Hepatocyte (in vitro differentiated cells): ENCODE results near the gene LRCH4.

Source experiments
- EZH2 ChIP-seq: fragments of 200-600 bp; sonication (generic); IDR thresholded peaks from 2 replicates; pipeline ENCODE4 v1.6.1; 2016; ENCODE audit warnings: antibody characterized with exemption, mild to moderate bottlenecking, borderline replicate concordance
- TF ChIP-seq, protein P1 (sequence below): fragments of 200-600 bp; sonication (generic); IDR thresholded peaks from 2 replicates; pipeline ENCODE4 v1.5.1; 2016; ENCODE audit warnings: antibody characterized with exemption, mild to moderate bottlenecking; ENCODE audit not compliant: poor library complexity

GRCh38 chr7:100559127-100559526 is 26.8 kb downstream of the LRCH4 start:
- TF ChIP-seq, protein P1, sequence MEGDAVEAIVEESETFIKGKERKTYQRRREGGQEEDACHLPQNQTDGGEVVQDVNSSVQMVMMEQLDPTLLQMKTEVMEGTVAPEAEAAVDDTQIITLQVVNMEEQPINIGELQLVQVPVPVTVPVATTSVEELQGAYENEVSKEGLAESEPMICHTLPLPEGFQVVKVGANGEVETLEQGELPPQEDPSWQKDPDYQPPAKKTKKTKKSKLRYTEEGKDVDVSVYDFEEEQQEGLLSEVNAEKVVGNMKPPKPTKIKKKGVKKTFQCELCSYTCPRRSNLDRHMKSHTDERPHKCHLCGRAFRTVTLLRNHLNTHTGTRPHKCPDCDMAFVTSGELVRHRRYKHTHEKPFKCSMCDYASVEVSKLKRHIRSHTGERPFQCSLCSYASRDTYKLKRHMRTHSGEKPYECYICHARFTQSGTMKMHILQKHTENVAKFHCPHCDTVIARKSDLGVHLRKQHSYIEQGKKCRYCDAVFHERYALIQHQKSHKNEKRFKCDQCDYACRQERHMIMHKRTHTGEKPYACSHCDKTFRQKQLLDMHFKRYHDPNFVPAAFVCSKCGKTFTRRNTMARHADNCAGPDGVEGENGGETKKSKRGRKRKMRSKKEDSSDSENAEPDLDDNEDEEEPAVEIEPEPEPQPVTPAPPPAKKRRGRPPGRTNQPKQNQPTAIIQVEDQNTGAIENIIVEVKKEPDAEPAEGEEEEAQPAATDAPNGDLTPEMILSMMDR, result no peak
- TF ChIP-seq EZH2, result no peak
